Nephron (organoid): ENCODE measurements around the gene ABCC10.
"Not testable (repeated sequence)": the region's sequence is repeated elsewhere in the genome, so short reads cannot be mapped to it uniquely, and the experiment has no call there.

ENCODE experiments used
- H3K27ac Mint-ChIP-seq, 3 experiments: 2 replicates each; pipeline ENCODE4 v1.8.0; 2020; ENCODE audit warnings: mixed read lengths in 3 of 3, mild to moderate bottlenecking in 2 of 3, moderate library complexity in 1 of 3
- H3K27me3 Mint-ChIP-seq: 2 replicates; pipeline ENCODE4 v1.8.0; 2021; ENCODE audit warnings: low read depth, mild to moderate bottlenecking, moderate library complexity, mixed read lengths
- H3K36me3 Mint-ChIP-seq: 2 replicates; pipeline ENCODE4 v1.8.0; 2020; ENCODE audit warnings: low read depth, mixed read lengths
- H3K4me1 Mint-ChIP-seq: 2 replicates; pipeline ENCODE4 v1.8.0; 2020; ENCODE audit warnings: mixed read lengths
- H3K4me3 Mint-ChIP-seq, 3 experiments: 2 replicates each; pipeline ENCODE4 v1.8.0; 2020; ENCODE audit warnings: mild to moderate bottlenecking in 3 of 3, mixed read lengths in 3 of 3, moderate library complexity in 2 of 3
- H3K9me3 Mint-ChIP-seq: 2 replicates; pipeline ENCODE4 v1.8.0; 2020; ENCODE audit warnings: mixed read lengths
- TF ChIP-seq, protein P1 (sequence below), 3 experiments: fragments of 200-600 bp; sonication (generic); IDR thresholded peaks; one replicate each; pipeline ENCODE4 v1.5.0; 2021; ENCODE audit warnings: antibody characterized with exemption in 3 of 3; ENCODE audit not compliant: unreplicated experiment in 3 of 3

Gene ABCC10

DNA sequence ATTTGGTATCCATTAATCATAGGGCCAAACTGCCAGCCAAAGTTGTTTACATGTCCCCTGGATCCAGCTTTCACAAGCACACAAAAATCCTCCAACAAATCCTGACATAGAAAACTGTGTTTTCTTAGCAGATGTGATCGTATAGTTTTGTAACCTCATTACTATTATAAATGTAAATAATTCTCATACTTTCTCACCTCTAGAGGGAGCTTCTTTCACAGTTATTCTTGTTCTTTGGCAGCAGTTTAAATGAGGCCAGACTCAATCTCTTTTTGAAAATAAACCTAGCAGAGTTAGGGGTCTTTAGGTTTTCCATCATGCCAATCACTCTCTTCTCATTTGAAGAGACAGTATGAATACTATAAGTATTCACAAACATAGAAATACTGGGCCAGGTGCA, 40.8 kb upstream of the ABCC10 start:
- Mint-ChIP-seq H3K27ac (no peak overlapping the region), H3K4me3 (no peak overlapping the region), H3K36me3 (no peaks in the 10 kb centered on the region), H3K9me3 (no peaks in the 10 kb centered on the region), H3K4me1 (peaks cover 18% of the 10 kb centered on the region), H3K27me3 (peaks cover 3% of the 10 kb centered on the region)
- TF ChIP-seq, protein P1, sequence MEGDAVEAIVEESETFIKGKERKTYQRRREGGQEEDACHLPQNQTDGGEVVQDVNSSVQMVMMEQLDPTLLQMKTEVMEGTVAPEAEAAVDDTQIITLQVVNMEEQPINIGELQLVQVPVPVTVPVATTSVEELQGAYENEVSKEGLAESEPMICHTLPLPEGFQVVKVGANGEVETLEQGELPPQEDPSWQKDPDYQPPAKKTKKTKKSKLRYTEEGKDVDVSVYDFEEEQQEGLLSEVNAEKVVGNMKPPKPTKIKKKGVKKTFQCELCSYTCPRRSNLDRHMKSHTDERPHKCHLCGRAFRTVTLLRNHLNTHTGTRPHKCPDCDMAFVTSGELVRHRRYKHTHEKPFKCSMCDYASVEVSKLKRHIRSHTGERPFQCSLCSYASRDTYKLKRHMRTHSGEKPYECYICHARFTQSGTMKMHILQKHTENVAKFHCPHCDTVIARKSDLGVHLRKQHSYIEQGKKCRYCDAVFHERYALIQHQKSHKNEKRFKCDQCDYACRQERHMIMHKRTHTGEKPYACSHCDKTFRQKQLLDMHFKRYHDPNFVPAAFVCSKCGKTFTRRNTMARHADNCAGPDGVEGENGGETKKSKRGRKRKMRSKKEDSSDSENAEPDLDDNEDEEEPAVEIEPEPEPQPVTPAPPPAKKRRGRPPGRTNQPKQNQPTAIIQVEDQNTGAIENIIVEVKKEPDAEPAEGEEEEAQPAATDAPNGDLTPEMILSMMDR (IDR thresholded peaks at IDR 0.05; ENCODE audit: unreplicated experiment in 3 of 3): peak; percentile 32 to 44 (median 41)

DNA sequence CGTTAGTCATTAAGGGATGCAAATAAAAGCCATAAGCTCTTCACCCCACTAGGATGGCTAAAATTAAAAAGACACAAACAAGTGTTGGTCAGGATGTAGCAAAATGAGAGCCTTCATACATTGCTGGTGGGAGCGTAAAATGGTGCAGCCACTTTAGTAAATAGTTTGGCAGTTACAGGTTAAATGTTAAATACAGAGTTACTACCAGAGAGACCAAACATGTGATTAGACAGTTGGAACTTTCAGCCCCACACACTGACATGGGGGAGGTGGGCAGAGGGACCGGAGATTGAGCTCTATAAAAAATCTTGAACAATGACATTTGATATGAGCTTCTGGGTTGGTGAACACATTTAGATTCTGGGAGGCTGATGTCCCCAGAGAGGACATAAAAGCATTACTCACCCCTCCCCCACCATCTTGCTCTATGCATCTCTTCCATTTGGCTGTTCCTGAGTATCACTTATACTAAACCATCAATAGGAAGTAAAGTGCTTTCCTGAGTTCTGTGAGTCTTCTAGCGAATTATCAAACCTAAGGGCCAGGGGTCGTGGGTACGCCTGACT, 37.5 kb upstream of the ABCC10 start:
- no peak overlapping the region for H3K4me3 Mint-ChIP-seq
- no peaks in the 10 kb centered on the region for H3K36me3 Mint-ChIP-seq
- no peaks in the 10 kb centered on the region for H3K9me3 Mint-ChIP-seq
- H3K27me3 Mint-ChIP-seq: no peaks in the 10 kb centered on the region
- no peak overlapping the region for H3K27ac Mint-ChIP-seq
- peaks cover 28% of the 10 kb centered on the region for H3K4me1 Mint-ChIP-seq
- TF ChIP-seq, protein P1 (IDR thresholded peaks at IDR 0.05; ENCODE audit: unreplicated experiment in 3 of 3): no peak

DNA sequence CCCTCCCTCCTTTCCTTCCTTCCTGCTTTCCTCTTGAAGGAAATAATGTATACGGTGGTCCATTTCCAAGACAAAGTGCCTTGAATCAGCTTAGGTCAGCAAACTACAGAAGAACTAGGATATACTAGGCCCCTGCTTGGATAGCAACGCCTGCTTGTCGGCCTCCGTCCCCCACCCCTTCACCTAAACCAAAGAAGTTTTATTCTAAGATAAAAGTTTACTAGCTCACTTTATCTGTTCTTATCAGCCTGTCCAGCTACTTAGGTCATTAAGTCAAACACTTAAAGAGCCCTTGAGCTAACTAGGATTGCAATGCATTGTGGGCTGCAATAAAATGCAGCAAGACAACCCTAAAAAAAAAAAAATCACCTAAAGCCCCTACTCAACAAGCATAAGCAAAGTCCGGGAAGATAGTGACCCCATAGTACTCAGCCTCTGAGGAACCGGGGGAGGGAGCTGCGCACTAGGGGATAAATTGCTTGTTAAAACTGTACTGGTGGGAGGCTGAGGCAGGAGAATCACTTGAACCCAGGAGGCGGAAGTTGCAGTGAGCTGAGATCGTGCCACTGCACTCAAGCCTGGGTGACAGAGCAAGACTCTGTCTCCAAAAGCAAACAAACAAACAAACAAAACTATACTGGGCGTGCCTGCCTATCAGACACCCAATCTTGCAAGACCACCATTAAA, 36.4 kb upstream of the ABCC10 start:
- Mint-ChIP-seq H3K27ac (peak overlapping the region; percentile 37 to 78 (median 50)), H3K4me1 (peaks cover 28% of the 10 kb centered on the region)
- not testable (repeated sequence) for H3K27me3 Mint-ChIP-seq

DNA sequence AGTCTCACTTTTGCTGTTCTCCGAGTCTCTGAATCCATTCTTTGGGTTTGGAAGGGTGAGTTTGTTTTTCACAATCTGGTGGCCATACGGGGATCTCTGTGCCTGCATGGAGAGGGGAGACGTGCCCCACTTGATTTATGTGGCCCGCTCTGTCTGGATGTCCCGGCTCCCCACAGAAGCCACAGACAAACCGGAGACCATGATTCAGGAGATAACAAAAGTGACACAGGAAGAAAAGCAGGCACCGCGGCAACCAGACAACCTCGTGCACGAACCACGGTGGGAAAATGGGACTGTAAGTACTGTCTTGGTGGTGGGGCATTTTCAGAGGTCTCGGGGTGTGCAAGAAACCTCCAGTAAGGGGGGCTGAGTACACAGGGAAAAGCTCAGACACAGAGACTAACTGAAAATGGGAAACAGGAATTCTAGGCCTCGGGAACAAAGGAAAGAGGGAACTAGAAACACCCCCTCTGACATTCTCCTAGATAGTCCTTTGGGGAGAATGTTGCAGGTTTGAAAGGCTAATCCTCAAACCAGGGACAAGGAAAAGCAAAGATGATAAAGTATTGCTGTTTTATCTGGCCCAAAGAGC, 35.8 kb upstream of the ABCC10 start:
- peaks cover 28% of the 10 kb centered on the region for H3K4me1 Mint-ChIP-seq
- H3K27ac Mint-ChIP-seq: peak overlapping the region; percentile 8 to 50 (median 37)
- H3K27me3 Mint-ChIP-seq: no peaks in the 10 kb centered on the region
- H3K4me3 Mint-ChIP-seq: peak overlapping the region in 2 of 3 experiments; percentile 18 to 23
- TF ChIP-seq, protein P1 (IDR thresholded peaks at IDR 0.05; ENCODE audit: unreplicated experiment in 3 of 3): no peak
- no peaks in the 10 kb centered on the region for H3K9me3 Mint-ChIP-seq
- H3K36me3 Mint-ChIP-seq: no peaks in the 10 kb centered on the region

More for the DNA sequence above, 36.4 kb upstream of the ABCC10 start:
- not testable (repeated sequence) for H3K9me3 Mint-ChIP-seq, H3K36me3 Mint-ChIP-seq, H3K4me3 Mint-ChIP-seq

DNA sequence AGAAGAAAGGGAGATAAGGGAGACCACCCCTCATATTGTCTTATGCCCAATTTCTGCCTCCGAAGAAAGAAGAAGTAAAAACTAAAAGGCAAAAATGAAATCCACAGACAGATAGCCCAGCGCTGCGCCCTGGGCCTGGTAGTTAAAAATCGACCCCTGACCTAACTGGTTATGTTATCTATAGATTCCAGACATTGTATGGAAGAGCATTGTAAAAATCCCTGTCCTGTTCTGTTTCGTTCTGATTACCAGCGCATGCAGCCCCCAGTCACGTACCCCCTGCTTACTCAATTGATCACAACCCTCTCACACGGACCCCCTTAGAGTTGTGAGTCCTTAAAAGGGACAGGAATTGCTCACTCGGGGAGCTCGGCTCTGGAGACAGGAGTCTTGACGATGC, 34.2 kb upstream of the ABCC10 start:
- peak overlapping the region; percentile 25 to 57 (median 26) for H3K27ac Mint-ChIP-seq
- H3K9me3 Mint-ChIP-seq, H3K36me3 Mint-ChIP-seq, H3K27me3 Mint-ChIP-seq, H3K4me3 Mint-ChIP-seq: not testable (repeated sequence)
- peaks cover 28% of the 10 kb centered on the region for H3K4me1 Mint-ChIP-seq

DNA sequence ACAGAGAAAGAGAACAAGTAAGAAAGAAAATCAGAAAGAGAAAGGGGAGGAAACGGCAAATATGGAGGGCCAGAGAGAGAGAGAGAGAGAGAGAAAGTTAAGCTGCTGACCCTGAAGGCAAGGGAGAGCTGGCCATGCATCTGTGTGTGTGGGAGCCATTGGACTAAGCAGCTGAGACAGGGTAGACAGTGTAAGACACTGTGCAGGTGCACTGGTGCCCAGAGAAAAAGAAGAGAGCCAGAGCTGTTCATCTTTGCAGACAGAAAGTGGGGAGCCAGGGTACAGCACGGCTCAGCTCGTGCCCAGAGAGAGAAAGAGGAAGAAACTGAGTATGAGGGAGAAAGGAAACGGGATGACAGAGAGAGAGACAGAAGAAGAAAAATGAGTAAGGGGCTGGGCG, 33.7 kb upstream of the ABCC10 start:
- Mint-ChIP-seq H3K4me3 (no peak overlapping the region), H3K4me1 (peaks cover 28% of the 10 kb centered on the region), H3K27ac (peak overlapping the region; percentile 25 to 57 (median 26)), H3K27me3 (no peaks in the 10 kb centered on the region), H3K36me3 (no peaks in the 10 kb centered on the region), H3K9me3 (no peaks in the 10 kb centered on the region)
- TF ChIP-seq, protein P1 (IDR thresholded peaks at IDR 0.05; ENCODE audit: unreplicated experiment in 3 of 3): no peak

DNA sequence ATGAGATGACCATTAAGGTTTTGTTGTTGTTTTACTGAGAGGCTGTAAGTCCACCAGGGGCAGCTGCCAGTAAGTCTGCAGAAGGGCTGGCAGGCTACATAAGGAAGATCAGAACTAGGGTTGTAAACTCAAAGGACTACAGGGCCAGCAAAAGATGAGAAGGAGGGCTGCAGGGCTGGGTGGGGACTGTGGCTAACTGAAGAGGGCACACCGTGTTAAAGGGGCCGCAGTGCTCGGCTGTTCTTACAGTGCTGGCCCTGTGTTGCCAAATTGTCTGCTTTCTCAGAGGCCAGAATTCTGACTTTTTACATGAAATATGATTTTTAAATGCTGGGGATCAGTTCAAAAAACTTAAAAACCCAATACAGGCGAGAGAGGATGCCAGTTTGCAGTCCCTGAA, 32.4 kb upstream of the ABCC10 start:
- Mint-ChIP-seq H3K27ac (no peak overlapping the region), H3K4me3 (no peak overlapping the region), H3K36me3 (no peaks in the 10 kb centered on the region), H3K9me3 (no peaks in the 10 kb centered on the region), H3K27me3 (no peaks in the 10 kb centered on the region), H3K4me1 (peaks cover 23% of the 10 kb centered on the region)
- TF ChIP-seq, protein P1 (IDR thresholded peaks at IDR 0.05; ENCODE audit: unreplicated experiment in 3 of 3): no peak
